ENCODE measurements around the gene GALNT9. TPM values are rescaled to one million over a fixed set of nuclear protein-coding genes. Genes with fewer than 3 reads are reported as not detected.

The GALNT9 gene
- total RNA-seq, 2 donors from 2014 or later = 0.14 to 1.0 TPM

GRCh38 chr12:132168311-132169031, 160.9 kb downstream of the GALNT9 start:
- intact Hi-C loops (cut with DNase I) = no loop called here
- WGBS = 76% methylated on average over 20 of the region's 31 CpGs
- Histone ChIP-seq H3K9me3 (no peaks in the 10 kb centered on the region), H3K4me1 (replicated peaks) (peaks cover 6% of the 10 kb centered on the region), H3K27me3 (replicated peaks; ENCODE audit: insufficient read depth) (peaks cover 4% of the 10 kb centered on the region), H3K27ac (no peak overlapping the region), H3K36me3 (no peaks in the 10 kb centered on the region), H3K4me3 (no peak overlapping the region)
- TF ChIP-seq CTCF (IDR thresholded peaks at IDR 0.05) (no peak), POLR2AphosphoS5 (IDR thresholded peaks at IDR 0.05) (no peak), POLR2A (IDR thresholded peaks at IDR 0.05) (no peak)
- no peak for DNase-seq (ENCODE audit: low spot score)

GRCh38 chr12:132167611-132168310, 161.6 kb downstream of the GALNT9 start:
- intact Hi-C loops (cut with DNase I) = no loop called here
- no peak for DNase-seq (ENCODE audit: low spot score)
- TF ChIP-seq POLR2A (IDR thresholded peaks at IDR 0.05) = no peak
- no peak for TF ChIP-seq POLR2AphosphoS5 (IDR thresholded peaks at IDR 0.05)
- no peak for TF ChIP-seq CTCF (IDR thresholded peaks at IDR 0.05)
- 66% methylated on average over 30 of the region's 30 CpGs for WGBS
- Histone ChIP-seq H3K27ac (no peak overlapping the region), H3K4me3 (no peak overlapping the region), H3K27me3 (replicated peaks; ENCODE audit: insufficient read depth) (peaks cover 4% of the 10 kb centered on the region), H3K36me3 (no peaks in the 10 kb centered on the region), H3K4me1 (replicated peaks) (peaks cover 6% of the 10 kb centered on the region), H3K9me3 (no peaks in the 10 kb centered on the region)

GRCh38 chr12:132166801-132167591, 162.4 kb downstream of the GALNT9 start:
- peaks cover 4% of the 10 kb centered on the region for H3K27me3 ChIP-seq (replicated peaks; ENCODE audit: insufficient read depth)
- no peaks in the 10 kb centered on the region for H3K9me3 ChIP-seq
- peaks cover 6% of the 10 kb centered on the region for H3K4me1 ChIP-seq (replicated peaks)
- no peak overlapping the region for H3K4me3 ChIP-seq
- TF ChIP-seq POLR2AphosphoS5 (IDR thresholded peaks at IDR 0.05) (no peak), POLR2A (IDR thresholded peaks at IDR 0.05) (no peak), CTCF (IDR thresholded peaks at IDR 0.05) (no peak)
- H3K27ac ChIP-seq = no peak overlapping the region
- DNase-seq (ENCODE audit: low spot score) = no peak
- no peaks in the 10 kb centered on the region for H3K36me3 ChIP-seq
- intact Hi-C loops (cut with DNase I) = no loop called here
- WGBS = 88% methylated on average over 10 of the region's 10 CpGs

- WGBS = 96% methylated on average over 2 of the region's 2 CpGs
These were observed 163.3 kb downstream of the GALNT9 start for GRCh38 chr12:132166093-132166492.

More at GRCh38 chr12:132166093-132166492, 163.3 kb downstream of the GALNT9 start:
- DNase-seq (ENCODE audit: low spot score) = no peak
- no peak for TF ChIP-seq CTCF (IDR thresholded peaks at IDR 0.05)
- TF ChIP-seq POLR2AphosphoS5 (IDR thresholded peaks at IDR 0.05) = no peak
- no peak for TF ChIP-seq POLR2A (IDR thresholded peaks at IDR 0.05)
- Histone ChIP-seq H3K27me3 (replicated peaks; ENCODE audit: insufficient read depth) (peaks cover 4% of the 10 kb centered on the region), H3K4me1 (replicated peaks) (peaks cover 6% of the 10 kb centered on the region), H3K36me3 (no peaks in the 10 kb centered on the region), H3K4me3 (no peak overlapping the region), H3K9me3 (no peaks in the 10 kb centered on the region), H3K27ac (no peak overlapping the region)
- intact Hi-C loops (cut with DNase I) = no loop called here

Measured in prostate gland (tissue), 2 donors.